Measurements from ENCODE around the gene PSME3.
A peak's percentile ranks its signal among the peaks of the same experiment; 100 is the strongest.

The PSME3 gene

DNA sequence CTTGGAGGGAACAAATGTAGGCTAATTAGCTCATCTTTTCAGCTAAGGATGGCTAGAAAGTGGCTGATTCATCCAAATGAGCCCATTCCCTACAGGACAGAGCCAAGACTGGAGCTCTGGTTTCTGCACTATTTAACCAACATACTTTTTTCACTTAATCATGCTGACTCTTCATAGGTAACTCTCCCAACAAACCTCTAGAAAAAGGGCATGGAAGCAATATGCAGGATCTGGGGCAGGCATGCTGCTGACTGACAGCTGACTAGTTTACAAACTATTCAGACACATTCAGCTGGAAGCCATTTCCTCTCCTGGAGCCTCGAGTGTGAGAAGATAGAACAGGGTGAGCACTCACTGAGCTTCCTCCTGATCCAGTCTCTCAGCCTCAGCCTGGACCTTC is 15.3 kb upstream of the PSME3 start:
- DNase-seq (ENCODE audit: low read depth in 2 of 2): no peak

DNA sequence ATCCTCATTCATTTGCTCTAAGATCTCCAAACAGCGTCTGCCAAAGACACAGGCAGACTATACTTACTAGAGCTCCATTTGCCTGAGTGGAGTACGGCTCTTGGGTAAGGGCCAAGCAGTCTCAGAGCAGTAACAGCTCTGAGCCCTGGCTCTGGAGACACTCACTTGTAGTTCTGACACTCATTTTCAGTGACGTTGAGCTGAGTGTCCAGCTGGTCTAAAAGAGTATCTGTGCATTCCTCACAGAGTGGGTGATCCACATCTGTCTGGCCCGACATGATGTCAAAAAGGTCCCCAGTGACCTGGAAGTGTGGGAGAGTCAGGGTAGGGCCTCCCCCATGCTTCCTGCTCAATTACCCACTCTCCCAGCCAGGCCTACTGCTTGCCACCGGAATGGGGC is 14.8 kb upstream of the PSME3 start:
- no peak for DNase-seq (ENCODE audit: low read depth in 2 of 2)

DNA sequence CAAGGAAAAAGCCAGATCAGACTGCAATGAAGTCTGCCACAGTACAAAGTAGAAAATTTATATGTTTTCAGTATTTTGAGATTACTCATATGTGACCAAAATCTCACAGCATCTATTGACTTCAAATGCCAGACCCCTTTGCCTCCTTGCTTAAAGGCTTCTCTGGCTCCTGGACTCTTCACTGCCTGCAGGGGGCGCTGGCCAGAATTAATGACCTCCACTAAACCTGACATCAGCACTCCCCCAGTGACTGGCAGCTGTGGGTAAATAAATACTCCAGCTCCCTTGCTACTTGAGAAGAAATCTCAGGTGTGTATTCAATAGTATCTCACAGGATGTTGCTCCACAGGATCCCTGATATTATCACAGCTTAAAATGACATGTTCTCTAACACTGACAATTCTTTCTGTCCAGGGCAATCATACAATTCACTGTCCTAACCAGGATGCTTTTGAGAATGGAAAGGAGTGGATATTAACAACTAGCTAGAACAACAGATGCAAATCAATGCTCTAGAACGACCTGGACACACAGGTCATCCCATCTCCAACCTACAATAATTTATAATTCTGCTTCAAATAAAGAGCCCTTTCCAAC is 13.2 kb upstream of the PSME3 start:
- DNase-seq (ENCODE audit: low read depth in 2 of 2): peak; percentile 43 to 55

DNA sequence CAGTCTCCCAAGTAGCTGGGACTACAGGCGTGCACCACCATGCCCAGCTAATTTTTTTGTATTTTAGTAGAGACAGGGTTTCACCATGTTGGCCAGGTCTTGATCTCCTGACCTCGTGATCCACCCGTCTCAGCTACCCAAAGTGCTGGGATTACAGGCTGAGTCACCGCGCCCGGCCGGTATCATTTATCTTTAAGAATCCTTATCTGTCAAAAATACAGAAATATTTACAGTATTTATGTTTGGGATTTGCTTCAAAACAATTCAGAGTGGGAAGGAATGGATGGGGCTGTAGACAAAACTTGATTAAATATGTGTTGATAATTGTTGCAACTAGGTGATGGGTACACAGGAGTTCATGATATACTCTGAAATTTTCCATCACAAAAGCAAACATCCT is 12.0 kb upstream of the PSME3 start:
- DNase-seq (ENCODE audit: low read depth in 2 of 2): no peak

DNA sequence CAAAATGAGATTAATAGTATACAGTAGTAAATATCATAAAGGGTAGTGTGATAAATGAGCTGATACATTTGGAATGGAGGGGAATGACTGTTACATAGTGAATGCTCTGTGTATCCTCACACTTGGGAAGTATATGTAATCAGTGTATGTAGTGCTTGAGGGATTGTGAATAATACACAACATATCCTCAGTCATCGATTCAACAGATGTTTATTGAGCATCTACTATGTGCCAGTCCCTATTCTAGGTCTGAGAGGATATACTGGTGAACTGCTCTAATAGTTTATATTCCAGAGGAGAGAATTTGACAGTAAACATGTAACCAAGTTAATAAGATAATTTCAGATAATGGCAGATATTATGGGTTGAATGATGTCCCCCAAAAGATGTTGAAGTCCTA is 5.7 kb upstream of the PSME3 start:
- no peak for DNase-seq (ENCODE audit: low read depth in 2 of 2)

DNA sequence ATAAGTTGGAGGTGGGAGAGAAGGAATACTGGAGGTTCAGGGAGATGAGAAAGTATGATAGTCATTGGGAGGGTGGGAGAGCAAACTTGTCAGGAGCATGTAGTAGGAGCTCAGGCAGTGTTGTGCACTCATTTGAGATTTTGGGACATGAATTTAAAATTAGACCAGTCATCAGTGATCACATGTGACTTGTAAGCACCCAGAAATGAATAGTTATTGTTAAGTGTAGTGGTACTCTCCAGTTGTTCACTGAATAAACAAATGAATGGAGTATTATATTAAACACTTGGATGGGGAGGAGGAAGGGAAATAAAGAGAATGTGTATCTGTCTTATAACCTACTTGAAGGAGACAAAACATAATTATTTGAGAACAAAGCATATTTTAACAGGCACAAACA is 2.2 kb upstream of the PSME3 start:
- DNase-seq (ENCODE audit: low read depth in 2 of 2): no peak

DNA sequence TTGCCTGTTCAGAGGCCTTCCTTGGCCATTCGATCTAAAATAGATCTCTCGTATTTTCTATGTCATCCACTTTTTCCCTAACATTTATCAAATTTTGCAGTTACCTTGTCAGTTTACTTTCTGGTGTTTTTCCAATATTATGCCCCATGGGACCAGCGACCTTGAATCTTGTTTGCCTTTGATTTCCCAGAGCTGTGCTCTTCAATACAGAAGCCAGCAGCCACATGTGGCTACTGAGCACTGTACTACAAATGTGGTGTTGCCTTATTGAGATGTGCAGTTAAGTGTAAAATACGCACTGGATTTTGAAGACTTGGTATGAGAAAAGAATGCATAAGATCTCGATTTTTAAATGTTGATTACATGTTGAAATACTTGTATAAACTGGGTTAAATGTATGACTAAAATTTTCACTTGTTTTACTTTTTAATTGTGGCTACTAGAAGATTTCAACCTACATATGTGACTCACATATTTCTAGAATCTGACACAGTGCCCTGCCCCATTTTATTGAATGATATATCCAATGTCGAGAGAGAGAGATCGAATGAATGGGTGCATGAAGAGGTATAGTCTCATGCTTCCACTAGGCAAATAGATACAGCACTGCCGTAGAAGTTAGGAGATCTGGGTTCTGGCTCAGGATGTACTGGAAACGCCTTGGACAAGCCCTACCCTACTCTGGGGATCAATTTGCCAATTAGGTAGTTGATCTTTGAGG is 824 bp upstream of the PSME3 start:
- DNase-seq (ENCODE audit: low read depth in 2 of 2): no peak

DNA sequence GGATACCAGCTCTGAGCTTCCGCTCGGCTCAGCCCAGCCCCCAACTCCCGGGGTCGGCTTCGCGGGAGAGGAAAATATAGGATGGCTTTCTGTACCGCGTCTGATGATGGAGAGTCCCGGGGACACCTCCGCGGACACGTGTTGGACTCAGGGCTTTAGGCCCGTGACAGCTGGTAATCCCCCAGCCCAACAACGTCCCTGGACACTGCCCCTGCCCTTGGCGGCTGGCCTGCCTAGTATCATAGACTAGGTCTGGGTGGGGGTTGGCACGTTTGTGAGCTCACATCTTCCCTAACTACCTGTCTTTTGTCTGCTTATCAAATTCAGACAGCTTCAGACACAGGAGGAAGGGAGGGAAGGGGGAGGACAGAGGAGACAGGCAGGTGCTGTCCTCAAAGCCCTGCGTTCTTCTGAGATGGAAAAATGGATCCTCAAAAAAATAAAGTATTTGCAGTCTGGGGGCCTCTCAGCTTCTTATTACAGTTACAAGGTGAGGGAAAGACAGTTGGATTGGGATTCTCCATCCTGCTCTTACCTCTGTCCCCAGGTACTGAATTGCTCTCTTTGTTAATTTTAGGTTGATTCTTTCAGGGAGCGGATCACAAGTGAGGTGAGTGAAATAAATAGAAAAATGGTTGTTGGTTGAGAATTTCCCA is 698 bp downstream of the PSME3 start:
- no peak for DNase-seq (ENCODE audit: low read depth in 2 of 2)

DNA sequence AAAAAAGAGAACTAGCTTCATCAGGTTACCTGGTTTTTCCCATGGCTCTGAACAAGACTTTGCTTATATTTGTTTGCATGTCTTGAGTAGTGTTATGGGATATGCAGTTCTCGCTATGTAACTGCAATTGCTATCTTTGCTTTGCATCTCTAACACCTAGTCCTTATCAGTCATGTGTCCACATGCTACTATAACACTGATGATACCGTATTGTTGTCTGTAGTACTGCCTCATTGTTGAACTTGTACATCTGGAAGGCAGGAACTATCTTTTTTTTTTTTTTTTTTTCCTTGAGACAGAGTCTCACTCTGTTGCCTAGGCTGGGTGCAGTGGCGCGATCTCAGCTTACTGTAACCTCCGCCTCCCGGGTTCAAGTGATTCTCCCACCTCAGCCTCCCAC is 2.5 kb downstream of the PSME3 start:
- no peak for DNase-seq (ENCODE audit: low read depth in 2 of 2)

DNA sequence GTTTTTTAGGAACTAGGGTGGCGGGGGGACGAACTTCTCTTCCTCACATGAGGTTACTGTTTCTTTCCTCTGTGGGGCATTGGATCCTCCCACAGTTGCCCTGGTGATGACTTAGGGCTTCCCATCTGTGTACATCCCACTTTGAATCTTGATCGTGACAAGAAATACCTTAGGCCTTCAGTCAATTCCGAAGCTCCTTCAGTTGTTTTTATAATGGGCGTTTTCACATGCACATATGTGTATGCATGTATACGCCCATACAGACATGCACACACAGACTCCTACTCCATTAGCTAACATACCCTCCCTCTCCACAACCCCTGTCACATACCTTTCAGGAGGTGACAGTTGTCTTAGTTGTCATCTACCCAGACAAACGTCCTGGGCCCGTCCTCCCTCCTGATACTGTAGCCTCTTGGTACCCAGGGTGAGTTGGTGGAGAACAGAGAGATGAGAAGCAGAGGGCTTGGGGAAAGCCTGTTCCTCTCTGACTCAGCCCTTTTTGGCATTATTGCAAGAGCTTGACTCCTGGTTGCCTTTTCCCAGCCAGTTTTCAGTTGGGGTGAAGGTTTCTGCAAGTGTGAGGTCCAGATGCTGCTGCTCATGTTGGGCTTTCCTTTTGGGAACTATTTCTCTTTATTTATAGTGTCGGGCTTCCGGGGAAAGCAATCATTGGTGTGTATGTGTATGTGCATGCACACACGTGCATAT is 8.9 kb downstream of the PSME3 start:
- DNase-seq (ENCODE audit: low read depth in 2 of 2): no peak

DNA sequence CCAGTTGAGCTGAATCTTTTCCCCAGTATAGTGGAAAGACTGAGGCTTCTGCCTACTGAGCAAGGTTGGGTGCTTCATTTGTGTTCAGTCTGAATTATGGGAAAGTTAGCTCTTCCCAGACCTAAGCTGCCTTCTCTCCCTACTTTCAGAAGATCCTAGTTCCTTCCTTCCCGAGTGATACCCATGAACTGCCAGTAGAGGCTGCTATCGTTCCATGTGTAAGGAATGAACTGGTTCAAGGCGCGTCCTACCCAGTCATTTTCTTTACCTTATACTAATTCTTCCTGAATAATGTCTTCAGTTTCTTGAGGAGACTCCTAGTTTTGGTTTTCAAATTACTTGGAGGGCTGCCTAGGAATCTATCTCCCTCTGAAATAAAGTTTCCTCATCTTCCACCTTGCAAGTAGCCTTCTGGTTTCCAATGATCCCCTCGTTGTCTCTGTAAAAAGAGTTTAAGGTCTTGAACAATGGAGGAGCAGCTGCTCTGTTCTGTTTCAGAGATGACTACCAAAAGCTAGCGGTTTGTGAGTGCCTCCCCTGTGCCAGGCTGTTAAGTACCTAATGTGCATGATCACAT is 10.2 kb downstream of the PSME3 start:
- DNase-seq (ENCODE audit: low read depth in 2 of 2): no peak

DNA sequence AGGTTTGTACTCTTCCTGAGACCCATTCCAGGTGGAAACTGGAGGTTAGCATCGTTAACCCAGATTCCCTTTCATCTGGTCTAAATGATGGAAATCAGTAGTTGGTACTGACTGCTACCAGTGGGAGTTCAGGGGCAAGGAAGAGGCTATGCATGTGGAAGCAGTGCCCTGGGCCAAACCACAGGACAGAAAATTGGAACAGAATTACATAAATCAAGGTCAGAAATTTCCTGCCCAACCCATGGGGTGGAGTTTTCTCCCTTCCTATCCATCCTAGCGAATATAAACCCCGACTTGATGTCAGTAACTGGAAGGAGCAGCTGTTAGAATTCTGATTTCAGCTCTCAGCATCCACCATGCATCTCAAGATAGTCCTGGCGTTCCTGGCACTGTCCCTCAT is 11.1 kb downstream of the PSME3 start, which contains the start of gene AOC2:
AOC2 (plus strand) TSS at position 310 of the 400 bp plus-strand sequence; CDS start at position 357, 47 bp downstream.
- DNase-seq (ENCODE audit: low read depth in 2 of 2): no peak

DNA sequence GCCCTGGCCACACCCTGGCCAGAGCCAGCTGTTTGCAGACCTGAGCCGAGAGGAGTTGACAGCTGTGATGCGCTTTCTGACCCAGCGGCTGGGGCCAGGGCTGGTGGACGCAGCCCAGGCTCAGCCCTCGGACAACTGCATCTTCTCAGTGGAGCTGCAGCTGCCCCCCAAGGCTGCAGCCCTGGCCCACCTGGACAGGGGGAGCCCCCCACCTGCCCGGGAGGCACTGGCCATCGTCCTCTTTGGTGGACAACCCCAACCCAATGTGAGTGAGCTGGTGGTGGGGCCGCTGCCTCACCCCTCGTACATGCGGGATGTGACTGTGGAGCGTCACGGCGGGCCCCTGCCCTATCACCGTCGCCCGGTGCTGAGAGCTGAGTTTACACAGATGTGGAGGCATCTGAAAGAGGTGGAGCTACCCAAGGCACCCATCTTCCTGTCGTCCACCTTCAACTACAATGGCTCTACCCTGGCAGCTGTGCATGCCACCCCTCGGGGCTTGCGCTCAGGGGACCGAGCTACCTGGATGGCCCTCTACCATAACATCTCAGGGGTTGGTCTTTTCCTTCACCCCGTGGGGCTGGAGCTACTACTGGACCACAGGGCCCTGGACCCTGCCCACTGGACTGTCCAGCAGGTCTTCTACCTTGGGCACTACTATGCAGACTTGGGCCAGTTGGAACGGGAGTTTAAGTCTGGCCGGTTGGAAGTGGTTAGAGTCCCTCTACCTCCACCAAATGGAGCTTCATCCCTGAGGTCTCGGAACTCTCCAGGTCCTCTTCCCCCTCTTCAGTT is 11.8 kb downstream of the PSME3 start:
- no peak for DNase-seq (ENCODE audit: low read depth in 2 of 2)

DNA sequence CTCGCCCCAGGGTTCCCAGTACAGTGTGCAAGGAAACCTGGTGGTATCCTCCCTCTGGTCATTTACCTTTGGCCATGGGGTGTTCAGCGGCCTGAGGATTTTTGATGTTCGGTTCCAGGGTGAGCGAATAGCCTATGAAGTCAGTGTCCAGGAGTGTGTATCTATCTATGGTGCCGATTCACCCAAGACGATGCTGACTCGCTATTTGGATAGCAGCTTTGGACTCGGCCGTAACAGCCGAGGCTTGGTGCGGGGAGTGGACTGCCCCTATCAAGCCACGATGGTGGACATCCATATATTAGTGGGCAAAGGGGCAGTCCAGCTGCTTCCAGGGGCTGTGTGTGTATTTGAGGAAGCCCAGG is 12.3 kb downstream of the PSME3 start:
- no peak for DNase-seq (ENCODE audit: low read depth in 2 of 2)

DNA sequence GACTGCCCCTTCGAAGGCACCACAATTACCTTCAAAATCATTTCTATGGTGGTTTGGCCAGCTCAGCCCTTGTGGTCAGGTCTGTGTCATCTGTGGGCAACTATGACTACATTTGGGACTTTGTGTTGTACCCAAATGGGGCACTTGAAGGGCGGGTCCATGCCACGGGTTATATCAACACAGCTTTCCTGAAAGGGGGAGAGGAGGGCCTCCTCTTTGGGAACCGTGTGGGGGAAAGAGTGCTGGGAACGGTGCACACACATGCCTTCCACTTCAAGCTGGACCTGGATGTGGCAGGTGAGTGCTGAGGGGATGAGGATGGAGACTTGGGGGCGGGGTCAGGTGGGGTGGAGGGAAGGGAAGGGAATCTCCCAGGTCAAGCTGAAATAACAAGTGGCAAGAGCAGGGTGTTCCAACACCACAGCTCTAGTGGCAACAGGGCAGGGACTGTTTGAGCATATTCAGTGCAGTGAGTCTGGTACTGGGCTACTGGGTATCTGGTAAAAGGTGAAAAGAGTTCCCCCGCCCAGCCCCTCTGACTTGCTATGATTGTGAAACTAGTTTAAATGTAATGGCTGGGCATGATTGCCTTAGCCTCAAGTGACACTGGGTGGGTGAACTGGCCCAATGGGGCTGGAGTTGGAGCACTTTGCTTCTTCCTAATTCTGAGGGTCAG is 12.9 kb downstream of the PSME3 start:
- peak; percentile 23 to 49 for DNase-seq (ENCODE audit: low read depth in 2 of 2)

DNA sequence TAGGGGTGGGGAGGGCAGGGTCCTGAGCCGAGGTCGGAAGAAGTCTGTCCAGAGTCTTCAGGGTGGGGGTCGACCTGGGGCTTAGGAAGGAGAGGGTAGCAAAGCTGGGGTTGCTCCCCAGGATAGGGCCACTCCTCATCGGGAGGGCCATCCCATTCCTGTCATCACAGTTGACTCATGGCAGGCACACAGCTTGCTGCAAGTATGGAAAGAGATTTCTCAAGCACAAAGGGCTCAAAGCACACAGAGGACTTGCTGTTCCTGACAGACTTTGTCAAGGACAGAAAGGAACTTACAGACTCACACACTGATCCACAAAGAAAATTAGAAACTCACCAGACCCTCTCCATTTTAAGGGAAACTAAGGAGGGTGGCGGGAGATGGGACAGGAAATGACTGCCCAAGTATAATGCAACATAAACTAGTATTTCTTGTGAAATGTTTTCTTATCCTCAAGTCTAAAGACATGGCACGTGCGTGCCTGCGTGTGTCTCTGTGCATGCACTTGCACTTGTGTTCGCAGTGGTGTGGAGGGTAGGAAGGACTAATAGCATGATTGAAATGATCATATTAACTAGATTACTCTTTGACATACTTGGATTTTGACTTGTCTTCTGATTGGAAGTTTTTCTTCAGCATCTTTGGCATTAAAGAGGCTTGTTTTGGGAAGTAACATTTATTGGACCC is 13.5 kb downstream of the PSME3 start:
- DNase-seq (ENCODE audit: low read depth in 2 of 2): no peak

DNA sequence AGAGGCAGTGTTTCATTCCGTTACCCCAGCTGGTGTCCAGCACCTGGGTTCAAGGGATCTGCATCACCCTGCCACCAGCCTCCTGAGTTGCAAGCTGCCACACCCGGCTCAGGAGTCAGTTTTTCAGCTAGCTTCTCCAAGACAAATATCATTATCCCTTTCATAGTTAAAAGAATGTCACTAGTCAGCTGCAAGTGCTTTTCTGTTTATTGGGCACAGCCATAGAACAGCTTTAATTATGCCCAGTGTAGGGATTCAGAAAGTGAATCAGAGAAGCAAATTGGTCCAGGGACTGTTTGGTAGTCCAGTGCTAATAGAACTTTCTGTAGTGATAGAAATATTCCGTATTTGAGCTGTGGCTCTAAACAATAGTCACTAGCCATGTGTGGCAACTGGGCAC is 14.9 kb downstream of the PSME3 start:
- DNase-seq (ENCODE audit: low read depth in 2 of 2): no peak

DNA sequence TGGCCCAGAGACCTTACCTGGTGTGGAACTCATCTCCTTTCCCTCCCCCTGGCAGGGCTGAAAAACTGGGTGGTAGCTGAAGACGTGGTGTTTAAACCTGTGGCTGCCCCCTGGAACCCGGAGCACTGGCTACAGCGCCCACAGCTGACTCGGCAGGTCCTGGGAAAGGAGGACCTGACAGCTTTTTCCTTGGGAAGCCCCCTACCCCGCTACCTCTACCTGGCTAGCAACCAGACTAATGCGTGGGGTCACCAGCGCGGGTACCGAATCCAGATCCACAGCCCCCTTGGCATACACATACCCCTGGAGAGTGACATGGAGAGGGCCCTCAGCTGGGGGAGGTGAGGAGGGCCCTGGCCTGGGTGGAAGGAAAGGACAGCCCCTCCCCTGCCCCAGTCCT is 15.8 kb downstream of the PSME3 start:
- DNase-seq (ENCODE audit: low read depth in 2 of 2): no peak

DNA sequence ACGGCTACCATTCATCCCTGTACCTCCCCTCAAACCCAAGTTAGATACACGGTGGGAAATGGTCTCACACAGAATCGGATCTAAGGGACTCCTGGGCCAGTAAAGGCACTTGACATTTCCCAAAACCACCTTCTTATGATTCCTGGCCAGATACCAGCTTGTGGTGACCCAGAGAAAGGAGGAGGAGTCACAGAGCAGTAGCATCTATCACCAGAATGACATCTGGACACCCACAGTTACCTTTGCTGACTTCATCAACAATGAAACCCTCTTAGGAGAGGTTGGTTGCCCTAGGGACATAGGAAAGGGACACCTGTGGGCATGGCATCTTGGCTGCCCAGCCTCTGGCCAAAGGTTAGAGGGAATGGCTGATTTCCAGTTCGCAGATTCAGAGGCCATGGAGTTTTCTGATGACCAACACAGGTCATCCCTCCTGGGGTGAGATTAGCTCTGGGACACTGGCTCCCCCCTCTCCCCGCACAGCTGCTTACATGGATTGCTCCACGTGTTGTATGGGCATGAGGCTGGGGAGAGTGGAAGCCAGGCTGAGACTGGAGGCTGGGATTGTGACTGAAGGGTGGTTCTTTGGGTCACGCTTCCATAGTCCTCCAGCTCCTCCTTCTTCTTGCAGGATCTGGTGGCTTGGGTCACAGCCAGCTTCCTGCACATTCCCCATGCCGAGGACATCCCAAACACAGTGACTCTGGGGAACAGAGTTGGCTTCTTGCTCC is 16.4 kb downstream of the PSME3 start:
- DNase-seq (ENCODE audit: low read depth in 2 of 2): no peak

DNA sequence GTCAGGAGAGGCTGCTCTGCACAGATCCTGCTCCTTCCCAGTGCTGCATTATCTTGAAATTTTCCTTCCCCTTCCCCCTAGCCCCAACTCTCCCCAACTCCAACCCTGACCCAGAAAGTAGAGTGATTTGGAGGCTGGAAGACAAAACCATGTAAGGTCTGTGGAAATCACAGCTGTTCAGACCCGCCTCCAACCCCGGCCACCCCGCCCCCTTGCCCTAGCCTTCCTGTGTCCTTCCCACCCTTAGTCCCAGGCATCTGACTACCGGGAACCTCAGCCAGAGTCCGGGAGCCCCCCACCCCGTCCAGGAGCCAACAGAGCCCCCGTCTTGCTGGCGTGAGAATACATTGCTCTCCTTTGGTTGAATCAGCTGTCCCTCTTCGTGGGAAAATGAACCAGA is 17.8 kb downstream of the PSME3 start, which contains the start of gene AOC3:
AOC3 (plus strand) TSS at position 246 of the 400 bp plus-strand sequence; CDS start at position 391, 145 bp downstream.
- DNase-seq (ENCODE audit: low read depth in 2 of 2): no peak
